ENCODE measurements around the gene KCNH1. TPM values are rescaled to one million over a fixed set of nuclear protein-coding genes. Genes with fewer than 3 reads are reported as not detected.
"Not testable (repeated sequence)": the region's sequence is repeated elsewhere in the genome, so short reads cannot be mapped to it uniquely, and the experiment has no call there.

KCNH1 gene
- total RNA-seq, 4 donors from 2014 or later, result 0.24 to 1.6 TPM; not detected in 2

GRCh38 chr1:211082824-211083223 lies 51.1 kb downstream of the KCNH1 start:
- ATAC-seq (ENCODE audit: low FRiP score) (no peak), DNase-seq (ENCODE audit: low spot score) (no peak)
- TF ChIP-seq, protein P1, sequence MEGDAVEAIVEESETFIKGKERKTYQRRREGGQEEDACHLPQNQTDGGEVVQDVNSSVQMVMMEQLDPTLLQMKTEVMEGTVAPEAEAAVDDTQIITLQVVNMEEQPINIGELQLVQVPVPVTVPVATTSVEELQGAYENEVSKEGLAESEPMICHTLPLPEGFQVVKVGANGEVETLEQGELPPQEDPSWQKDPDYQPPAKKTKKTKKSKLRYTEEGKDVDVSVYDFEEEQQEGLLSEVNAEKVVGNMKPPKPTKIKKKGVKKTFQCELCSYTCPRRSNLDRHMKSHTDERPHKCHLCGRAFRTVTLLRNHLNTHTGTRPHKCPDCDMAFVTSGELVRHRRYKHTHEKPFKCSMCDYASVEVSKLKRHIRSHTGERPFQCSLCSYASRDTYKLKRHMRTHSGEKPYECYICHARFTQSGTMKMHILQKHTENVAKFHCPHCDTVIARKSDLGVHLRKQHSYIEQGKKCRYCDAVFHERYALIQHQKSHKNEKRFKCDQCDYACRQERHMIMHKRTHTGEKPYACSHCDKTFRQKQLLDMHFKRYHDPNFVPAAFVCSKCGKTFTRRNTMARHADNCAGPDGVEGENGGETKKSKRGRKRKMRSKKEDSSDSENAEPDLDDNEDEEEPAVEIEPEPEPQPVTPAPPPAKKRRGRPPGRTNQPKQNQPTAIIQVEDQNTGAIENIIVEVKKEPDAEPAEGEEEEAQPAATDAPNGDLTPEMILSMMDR (IDR thresholded peaks at IDR 0.05), result no peak

DNA sequence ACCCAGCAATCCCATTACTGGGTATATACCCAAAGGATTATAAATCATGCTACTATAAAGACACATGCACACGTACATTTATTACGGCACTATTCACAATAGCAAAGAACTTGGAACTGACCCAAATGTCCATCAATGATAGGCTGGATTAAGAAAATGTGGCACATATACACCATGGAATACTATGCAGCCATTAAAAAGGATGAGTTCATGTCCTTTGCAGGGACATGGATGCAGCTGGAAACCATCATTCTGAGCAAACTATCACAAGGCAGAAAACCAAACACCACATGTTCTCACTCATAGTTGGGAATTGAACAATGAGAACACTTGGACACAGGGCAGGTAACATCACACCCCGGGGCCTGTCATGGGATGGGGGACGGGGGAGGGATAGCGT lies 52.5 kb downstream of the KCNH1 start:
- not testable (repeated sequence) for ATAC-seq (ENCODE audit: low FRiP score); DNase-seq (ENCODE audit: low spot score)

GRCh38 chr1:211068976-211069375 lies 65.0 kb downstream of the KCNH1 start:
- no peak for ATAC-seq (ENCODE audit: low FRiP score)
- no peak for DNase-seq (ENCODE audit: low spot score)
- TF ChIP-seq, protein P1 (IDR thresholded peaks at IDR 0.05), result no peak

GRCh38 chr1:211066781-211067384 lies 67.1 kb downstream of the KCNH1 start:
- TF ChIP-seq, protein P1 (IDR thresholded peaks at IDR 0.05), result no peak
- ATAC-seq (ENCODE audit: low FRiP score) (no peak), DNase-seq (ENCODE audit: low spot score) (no peak)

DNA sequence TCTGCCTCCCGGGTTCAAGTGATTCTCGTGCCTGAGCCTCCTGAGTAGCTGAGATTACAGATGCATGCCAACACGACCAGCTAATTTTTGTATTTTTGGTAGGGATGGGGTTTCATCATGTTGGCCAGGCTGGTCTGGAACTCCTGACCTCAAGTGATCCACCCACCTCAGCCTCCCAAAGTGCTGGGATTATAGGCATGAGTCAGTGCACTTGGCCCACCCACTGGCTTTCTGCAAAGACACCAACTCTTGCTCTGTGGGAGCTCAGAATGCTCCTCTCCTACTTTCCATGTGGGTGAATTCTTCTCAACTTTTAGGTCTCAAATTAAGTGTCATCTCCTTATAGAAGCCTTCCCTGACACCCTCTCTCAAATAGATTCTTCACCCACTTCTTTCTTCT lies 92.1 kb downstream of the KCNH1 start:
- ATAC-seq (ENCODE audit: low FRiP score); DNase-seq (ENCODE audit: low spot score): not testable (repeated sequence)

DNA sequence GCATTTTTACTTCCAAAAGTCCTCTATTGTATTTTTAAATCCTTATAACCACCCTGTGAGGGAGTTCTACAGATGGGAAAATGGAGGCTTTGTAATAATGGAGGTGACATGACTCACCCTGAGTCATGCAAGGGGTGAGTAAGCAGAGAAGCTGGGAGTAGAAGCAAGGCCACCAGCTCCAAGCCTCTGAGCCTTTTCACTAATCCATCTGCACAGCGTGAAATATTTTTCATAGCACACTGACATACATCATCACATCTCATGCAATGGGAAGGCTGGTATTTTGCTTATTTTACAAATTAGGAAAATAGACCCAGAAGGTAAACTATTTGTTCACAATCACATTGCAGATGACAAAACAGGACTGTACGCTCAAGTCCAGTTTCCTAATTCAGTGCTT lies 96.9 kb downstream of the KCNH1 start:
- DNase-seq (ENCODE audit: low spot score), result no peak
- ATAC-seq (ENCODE audit: low FRiP score), result no peak
- TF ChIP-seq, protein P1 (IDR thresholded peaks at IDR 0.05), result no peak

GRCh38 chr1:211036381-211037060 lies 97.4 kb downstream of the KCNH1 start:
- DNase-seq (ENCODE audit: low spot score), result no peak
- ATAC-seq (ENCODE audit: low FRiP score), result no peak
- TF ChIP-seq, protein P1 (IDR thresholded peaks at IDR 0.05), result no peak

DNA sequence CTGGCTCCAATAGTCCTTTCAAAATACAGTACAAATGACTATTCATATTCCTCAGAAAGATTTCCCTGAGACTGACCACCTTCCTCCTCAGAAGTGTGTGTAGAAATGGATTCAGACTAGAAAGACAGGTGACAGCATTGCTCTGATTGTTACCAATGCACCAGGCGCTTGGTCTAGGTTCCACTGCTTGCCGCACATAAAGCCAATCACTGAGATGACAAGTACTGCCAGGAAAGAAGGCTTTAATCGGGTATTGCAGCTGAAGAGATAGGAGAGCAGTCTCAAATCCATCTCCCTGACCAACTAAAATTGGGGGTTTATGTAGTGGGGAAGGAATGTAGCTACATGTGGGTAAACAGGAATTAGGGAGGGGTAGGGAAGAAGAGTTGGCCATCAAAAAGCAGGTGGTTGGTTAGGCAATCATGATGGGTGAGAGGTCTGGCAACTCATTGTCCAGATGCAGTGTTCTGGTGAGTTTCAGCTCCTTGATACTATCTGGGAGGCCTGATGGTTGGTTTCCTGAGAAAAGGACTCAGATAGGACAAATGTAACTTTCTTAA lies 98.0 kb downstream of the KCNH1 start:
- ATAC-seq (ENCODE audit: low FRiP score) (no peak), DNase-seq (ENCODE audit: low spot score) (no peak)
- TF ChIP-seq, protein P1 (IDR thresholded peaks at IDR 0.05), result no peak
